Glutamatergic neuron (in vitro differentiated cells): ENCODE results near the gene NR3C2. TPM values are rescaled to one million over a fixed set of nuclear protein-coding genes. Genes with fewer than 3 reads are reported as not detected.

Experiments used
- DNase-seq: peaks from one replicate; pipeline ENCODE4 v3.0.0; 2022
- H3K27ac Mint-ChIP-seq: one replicate; pipeline ENCODE4 v1.8.0; 2020; ENCODE audit warnings: mild to moderate bottlenecking, mixed read lengths, inconsistent platforms; ENCODE audit not compliant: unreplicated experiment
- H3K27me3 Mint-ChIP-seq: one replicate; pipeline ENCODE4 v1.8.0; 2020; ENCODE audit warnings: mild to moderate bottlenecking, moderate library complexity, mixed read lengths, inconsistent platforms; ENCODE audit not compliant: unreplicated experiment
- H3K36me3 Mint-ChIP-seq: one replicate; pipeline ENCODE4 v1.8.0; 2020; ENCODE audit warnings: mild to moderate bottlenecking, mixed read lengths, inconsistent platforms; ENCODE audit not compliant: unreplicated experiment
- H3K4me1 Mint-ChIP-seq: one replicate; pipeline ENCODE4 v1.8.0; 2020; ENCODE audit warnings: mild to moderate bottlenecking, low read depth, mixed read lengths, inconsistent platforms; ENCODE audit not compliant: unreplicated experiment
- H3K4me3 Mint-ChIP-seq: one replicate; pipeline ENCODE4 v1.8.0; 2020; ENCODE audit warnings: mild to moderate bottlenecking, mixed read lengths, inconsistent platforms; ENCODE audit not compliant: unreplicated experiment
- H3K9me3 Mint-ChIP-seq: one replicate; pipeline ENCODE4 v1.8.0; 2020; ENCODE audit warnings: mild to moderate bottlenecking, moderate library complexity, mixed read lengths, inconsistent platforms; ENCODE audit not compliant: unreplicated experiment
- CTCF ChIP-seq: fragments of 200-600 bp; sonication (generic); IDR thresholded peaks from one replicate; pipeline ENCODE4 v1.5.0; 2021; ENCODE audit not compliant: partially characterized antibody, unreplicated experiment
- total RNA-seq: library from RNA; stranded (reverse); fragmentation: NEBNext Ultra II Directional; extraction: Animal tissue kit (Norgen Biotek cat#: 25700); gene quantifications from one replicate; pipeline ENCODE4 v1.2.1, GENCODE V29; 2021; ENCODE audit not compliant: unreplicated experiment

Gene NR3C2
- total RNA-seq, 1 donor from 2014 or later: 0.29 TPM

DNA sequence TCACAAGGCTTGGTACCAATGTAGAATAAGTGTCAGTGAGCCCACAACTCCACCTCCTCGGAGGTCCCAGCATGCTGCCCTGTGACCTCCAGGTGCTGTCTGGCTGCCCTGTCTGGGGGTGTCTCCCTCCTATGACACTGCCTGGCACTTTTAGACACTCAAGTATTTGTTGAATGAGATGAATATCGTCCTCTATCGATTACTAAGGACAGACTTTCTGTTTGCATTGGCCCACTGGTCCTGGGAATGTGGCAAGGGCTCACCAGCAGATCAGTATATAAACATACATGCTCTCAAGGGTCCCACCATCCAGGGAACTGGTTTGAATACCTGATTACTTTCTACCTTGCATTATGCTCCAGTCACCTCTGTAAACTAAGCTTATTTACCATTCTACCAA lies 333.0 kb downstream of the NR3C2 start:
- no peaks in the 10 kb centered on the region for H3K36me3 Mint-ChIP-seq
- TF ChIP-seq CTCF: no peak

GRCh38 chr4:148108766-148109165 lies 333.4 kb downstream of the NR3C2 start:
- DNase-seq: no peak
- Mint-ChIP-seq H3K9me3 (peaks cover 4% of the 10 kb centered on the region), H3K27ac (no peak overlapping the region), H3K27me3 (no peaks in the 10 kb centered on the region), H3K36me3 (no peaks in the 10 kb centered on the region), H3K4me1 (no peaks in the 10 kb centered on the region), H3K4me3 (no peak overlapping the region)
- TF ChIP-seq CTCF: no peak

More for the DNA sequence above, 333.0 kb downstream of the NR3C2 start:
- H3K27me3 Mint-ChIP-seq: no peaks in the 10 kb centered on the region
- H3K27ac Mint-ChIP-seq: no peak overlapping the region
- H3K4me1 Mint-ChIP-seq: no peaks in the 10 kb centered on the region
- no peak for DNase-seq
- no peak overlapping the region for H3K4me3 Mint-ChIP-seq
- peaks cover 4% of the 10 kb centered on the region for H3K9me3 Mint-ChIP-seq

- peaks cover 2% of the 10 kb centered on the region for H3K27me3 Mint-ChIP-seq
- H3K36me3 Mint-ChIP-seq: no peaks in the 10 kb centered on the region
- H3K4me1 Mint-ChIP-seq: no peaks in the 10 kb centered on the region
- TF ChIP-seq CTCF: no peak
- H3K4me3 Mint-ChIP-seq: no peak overlapping the region
- H3K9me3 Mint-ChIP-seq: peaks cover 2% of the 10 kb centered on the region
- no peak for DNase-seq
- no peak overlapping the region for H3K27ac Mint-ChIP-seq
Measured at GRCh38 chr4:148103597-148104355, 338.4 kb downstream of the NR3C2 start.

DNA sequence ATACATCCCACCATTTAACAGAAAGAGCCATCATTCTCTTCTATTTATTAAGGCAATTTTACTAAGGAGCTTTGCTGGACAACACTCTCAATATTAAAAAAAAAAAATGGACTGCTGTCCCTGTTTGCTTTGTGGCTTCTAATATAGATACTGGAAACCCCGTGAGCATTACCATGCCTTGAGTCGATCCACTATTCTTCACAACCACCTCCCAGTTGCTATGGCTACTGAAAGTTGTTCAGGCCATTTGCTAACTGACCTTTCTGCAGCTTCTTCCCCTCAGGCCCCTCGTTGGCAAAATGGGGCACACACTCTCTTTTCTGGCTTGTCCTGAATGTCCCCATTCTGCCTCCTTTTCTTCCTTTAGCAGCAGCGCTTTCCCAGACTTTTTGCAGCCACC lies 340.4 kb downstream of the NR3C2 start:
- Mint-ChIP-seq H3K9me3 (peaks cover 2% of the 10 kb centered on the region), H3K36me3 (no peaks in the 10 kb centered on the region), H3K4me1 (no peaks in the 10 kb centered on the region), H3K27ac (no peak overlapping the region), H3K27me3 (peaks cover 2% of the 10 kb centered on the region), H3K4me3 (no peak overlapping the region)
- no peak for DNase-seq
- no peak for TF ChIP-seq CTCF

- H3K4me3 Mint-ChIP-seq: no peak overlapping the region
- no peak for TF ChIP-seq CTCF
- no peak for DNase-seq
- H3K27me3 Mint-ChIP-seq: peaks cover 2% of the 10 kb centered on the region
- no peaks in the 10 kb centered on the region for H3K36me3 Mint-ChIP-seq
- peaks cover 2% of the 10 kb centered on the region for H3K9me3 Mint-ChIP-seq
- H3K27ac Mint-ChIP-seq: no peak overlapping the region
- H3K4me1 Mint-ChIP-seq: no peaks in the 10 kb centered on the region
Measured at GRCh38 chr4:148101235-148101634, 341.0 kb downstream of the NR3C2 start.
